IPS-NIHi7 (cell line): ENCODE results near the gene TJP1.
A peak's percentile ranks its signal among the peaks of the same experiment; 100 is the strongest.

Experiments used
- DNase-seq: peaks from one replicate; pipeline ENCODE4 v3.0.0; 2012; ENCODE audit warnings: mixed read lengths; ENCODE audit errors: extremely low spot score

TJP1 gene

GRCh38 chr15:29822100-29822683 lies at the start of gene TJP1:
TSS of gene TJP1 (minus strand) at chr15:29822468. CDS start at chr15:29822028, 440 bp downstream.
- peak; percentile 89 for DNase-seq

- DNase-seq = no peak
Measured at GRCh38 chr15:29871401-29871800, 49.1 kb upstream of the TJP1 start.

DNA sequence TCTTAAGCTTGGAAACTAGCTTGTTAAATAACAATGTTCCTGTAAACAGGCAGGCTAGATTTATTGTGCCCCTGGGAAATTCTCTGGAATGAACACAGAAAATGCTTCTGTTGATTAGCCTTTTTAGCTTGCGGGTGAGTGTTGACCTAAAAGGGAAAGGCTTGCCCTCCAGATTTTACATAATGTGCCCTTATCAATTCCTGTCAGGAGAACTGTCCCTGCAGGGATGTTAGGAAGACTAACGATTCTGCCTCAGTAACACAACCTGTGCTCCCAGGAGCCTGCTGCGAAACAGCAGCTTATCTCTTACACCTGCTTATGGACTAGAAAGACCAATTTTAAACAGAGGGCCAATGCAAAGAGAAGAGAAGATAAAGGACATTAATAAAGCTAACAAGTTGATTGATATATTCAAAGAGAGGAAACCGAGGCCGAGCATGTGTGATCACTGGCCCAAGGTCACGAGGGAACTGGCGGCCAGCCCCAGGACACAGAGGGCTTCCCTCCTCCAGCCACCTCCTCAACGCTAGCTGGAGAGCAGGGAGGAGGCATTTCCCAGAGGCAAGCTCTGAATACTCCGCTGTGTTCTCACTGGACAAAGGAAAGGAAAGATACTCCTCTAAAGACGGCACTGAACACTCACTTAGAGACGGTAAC lies 48.4 kb upstream of the TJP1 start:
- no peak for DNase-seq

DNA sequence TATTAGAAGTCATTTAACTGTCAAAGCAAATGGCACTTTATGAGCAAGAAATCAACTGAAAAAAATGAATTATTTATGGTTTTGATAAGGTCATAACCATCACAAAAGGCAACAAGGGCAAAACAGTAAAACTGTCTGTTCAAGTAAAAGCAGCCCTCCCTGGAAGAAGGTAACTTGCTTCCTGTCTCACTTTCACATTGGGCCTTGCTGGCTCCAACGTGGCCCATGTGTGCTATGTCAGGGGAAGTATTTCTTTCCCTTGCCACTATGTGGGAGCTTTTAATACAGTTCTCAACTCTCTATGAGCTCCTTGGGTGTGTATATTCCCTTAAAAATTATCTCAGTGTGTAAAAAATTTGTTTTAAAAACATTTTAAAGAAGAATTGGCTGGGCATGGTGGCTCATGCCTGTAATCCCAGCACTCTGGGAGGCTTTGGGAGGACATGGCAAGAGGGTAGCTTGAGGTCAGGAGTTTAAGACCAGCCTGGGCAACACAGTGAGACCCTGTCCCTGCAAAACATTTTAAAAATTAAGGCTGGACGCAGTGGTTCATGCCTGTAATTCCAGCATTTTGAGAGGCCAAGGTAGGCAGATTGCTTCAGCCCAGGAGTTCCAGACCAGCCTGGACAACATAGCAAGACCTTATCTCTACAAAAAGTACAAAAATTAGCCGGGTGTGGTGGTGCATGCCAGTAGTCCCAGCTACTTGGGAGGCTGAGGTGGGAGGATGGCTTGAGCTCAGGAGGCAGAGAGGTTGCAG lies 45.2 kb upstream of the TJP1 start:
- no peak for DNase-seq

- DNase-seq = no peak
Measured at GRCh38 chr15:29866337-29866736, 44.1 kb upstream of the TJP1 start.

DNA sequence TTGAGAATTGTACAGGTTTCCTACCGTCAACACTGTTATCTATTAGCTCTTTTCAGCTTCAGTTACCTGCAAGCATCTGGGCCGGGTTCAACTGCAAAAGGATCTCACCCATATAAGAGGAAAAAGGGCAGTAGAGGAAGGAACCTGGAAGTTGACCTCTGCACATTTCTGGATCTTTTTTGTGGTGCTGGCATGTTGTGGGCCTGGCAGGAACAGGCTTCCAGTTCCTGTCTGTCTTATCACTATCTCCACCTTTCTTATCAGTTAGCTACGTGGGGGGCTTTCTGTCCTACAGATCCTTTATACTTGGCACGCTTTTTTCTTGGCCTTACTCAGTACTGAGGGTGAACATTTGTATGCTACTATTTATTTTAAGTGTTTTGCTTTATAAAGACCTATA lies 42.2 kb upstream of the TJP1 start:
- no peak for DNase-seq

DNA sequence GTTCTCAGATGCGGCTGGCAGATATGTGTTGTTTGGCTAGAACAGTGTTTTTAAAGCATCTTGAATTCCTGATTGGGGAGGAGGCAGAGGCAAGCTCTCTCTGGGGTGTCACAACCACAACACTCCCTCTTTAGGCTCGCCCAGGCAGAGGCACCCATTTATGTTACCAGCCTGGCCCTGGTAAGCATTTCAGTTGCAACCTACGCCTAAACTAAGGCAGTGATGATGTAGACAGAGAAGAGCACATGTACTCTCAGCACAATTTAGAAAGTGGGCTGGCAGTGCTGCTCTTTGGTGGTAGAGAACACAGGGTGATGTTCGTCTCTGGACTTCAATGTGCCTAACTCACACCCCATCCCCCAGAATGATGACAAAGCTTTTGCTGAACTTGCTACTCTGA lies 41.2 kb upstream of the TJP1 start:
- DNase-seq = no peak

DNA sequence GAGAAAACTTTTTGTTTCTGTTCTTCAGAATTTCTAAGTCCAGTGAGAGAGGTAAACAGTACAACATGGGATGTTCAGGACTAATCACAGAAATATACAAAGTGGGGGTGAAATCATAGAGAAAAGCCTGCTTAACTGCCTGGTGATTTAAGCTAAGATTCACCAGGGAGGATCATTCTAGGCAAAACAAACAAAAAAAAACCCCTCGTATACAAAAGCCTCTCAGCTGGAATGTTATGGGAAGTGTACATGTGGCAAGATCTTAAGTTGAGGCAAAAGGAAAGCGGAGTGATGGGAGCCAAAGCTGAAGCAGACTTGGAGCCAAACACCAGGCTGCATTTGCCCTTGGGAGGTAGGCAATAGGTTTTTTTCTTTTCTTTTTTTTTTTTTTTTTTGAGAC lies 40.0 kb upstream of the TJP1 start:
- no peak for DNase-seq

GRCh38 chr15:29860872-29861271 lies 38.6 kb upstream of the TJP1 start:
- no peak for DNase-seq

GRCh38 chr15:29859973-29860715 lies 37.9 kb upstream of the TJP1 start:
- DNase-seq = no peak

GRCh38 chr15:29859293-29859692 lies 37.0 kb upstream of the TJP1 start:
- DNase-seq = no peak

GRCh38 chr15:29857221-29857789 lies 35.0 kb upstream of the TJP1 start:
- no peak for DNase-seq

- no peak for DNase-seq
Measured at GRCh38 chr15:29854413-29854812, 32.1 kb upstream of the TJP1 start.

DNA sequence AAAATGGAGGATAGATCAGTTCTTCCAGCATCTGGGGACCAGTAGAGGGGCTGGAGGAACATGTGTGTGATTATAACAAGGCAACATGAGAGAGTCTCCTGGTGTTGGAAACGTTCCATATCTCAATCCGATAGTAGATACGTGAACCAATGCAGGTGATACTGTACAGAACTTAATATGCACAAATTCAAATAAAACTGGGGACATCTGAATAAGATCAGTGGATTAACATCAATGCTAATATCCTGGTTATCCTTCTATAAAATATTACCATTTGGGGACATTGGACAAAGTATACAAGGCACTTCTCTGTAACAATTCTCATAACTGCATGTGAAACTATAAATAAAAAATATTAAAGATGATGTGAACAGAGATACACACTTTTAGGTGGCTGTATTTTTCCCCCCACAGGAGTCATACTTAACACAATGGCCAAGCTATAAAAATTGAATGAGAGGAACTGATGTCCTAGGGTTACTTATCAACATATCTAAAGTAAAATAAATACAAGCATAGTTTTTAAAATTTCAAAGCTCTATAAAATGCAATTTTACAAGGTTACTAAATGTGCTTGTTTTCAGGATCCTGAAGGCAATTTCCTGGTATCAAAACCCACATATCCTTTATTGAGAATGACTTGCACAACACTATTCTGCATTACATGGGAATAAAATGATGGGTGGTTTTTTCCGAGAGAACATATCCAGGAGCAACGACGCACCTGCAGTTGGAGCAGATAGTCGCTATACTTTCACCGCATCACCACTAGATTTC lies 31.1 kb upstream of the TJP1 start:
- DNase-seq = no peak

GRCh38 chr15:29852201-29852600 lies 29.9 kb upstream of the TJP1 start:
- DNase-seq = no peak

DNA sequence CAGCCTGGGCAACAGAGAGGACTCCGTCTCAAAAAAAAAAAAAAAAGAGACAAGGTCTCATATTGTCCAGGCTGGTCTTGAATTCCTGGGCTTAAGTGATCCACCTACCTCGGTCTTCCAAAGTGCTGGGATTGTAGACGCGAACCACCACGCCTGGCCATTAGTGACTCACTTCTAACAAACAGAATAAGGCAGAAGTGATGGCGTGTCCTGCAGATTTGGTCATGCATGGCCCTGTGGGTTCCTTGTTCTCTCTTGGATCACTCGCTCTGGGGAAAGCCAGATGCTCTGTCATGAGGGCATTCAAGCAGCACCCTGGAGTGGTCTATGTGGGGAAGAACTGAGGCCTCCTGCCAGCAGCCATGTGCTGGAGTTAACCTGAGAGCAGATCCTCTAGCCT lies 27.4 kb upstream of the TJP1 start:
- DNase-seq = no peak

DNA sequence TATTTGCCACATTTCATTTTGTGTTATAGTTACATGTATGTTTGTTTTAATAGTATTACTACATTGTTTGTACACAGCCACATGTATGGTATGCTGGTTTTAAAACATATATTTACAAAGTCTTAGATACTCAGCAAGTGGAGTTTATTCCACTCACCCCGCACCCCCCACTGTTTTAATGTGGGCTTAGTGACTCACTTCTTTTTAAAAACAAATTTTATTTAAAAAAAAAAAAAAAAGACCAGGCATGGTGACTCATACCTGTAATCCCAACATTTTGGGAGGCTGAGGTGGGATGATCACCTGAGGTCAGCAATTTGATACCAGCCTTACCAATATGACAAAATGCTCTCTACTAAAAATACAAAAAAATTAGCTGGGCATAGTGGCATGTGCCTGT lies 26.9 kb upstream of the TJP1 start:
- DNase-seq = no peak

DNA sequence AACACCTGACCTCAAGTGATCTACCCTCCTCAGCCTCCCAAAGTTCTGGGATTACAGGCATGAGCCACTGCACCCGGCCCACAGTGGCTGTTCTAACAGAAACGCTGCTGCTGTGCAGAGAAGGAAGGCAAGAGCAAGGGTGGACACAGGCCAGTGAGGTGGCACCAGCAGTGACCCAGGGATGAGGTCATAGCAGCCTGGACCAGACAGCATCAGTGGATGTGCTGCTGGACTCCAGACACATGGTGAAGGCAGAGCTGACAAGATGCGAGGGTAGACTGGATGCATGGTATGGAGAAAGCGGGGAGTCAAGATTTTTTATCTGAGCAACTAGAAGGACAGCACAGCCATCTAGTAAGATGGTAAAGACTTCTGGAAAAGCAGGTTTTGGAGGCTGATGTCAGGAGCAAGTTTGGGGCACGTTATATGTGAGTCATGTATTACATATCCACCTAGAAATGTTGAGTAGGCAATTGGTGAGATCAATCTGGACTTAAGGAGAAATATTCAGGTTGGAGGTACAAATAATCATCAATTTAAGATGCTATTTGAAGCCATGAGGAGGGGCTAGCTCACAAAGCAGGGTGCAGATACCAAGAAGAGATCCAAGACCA lies 22.1 kb upstream of the TJP1 start:
- no peak for DNase-seq

GRCh38 chr15:29842290-29842689 lies 20.0 kb upstream of the TJP1 start:
- no peak for DNase-seq

DNA sequence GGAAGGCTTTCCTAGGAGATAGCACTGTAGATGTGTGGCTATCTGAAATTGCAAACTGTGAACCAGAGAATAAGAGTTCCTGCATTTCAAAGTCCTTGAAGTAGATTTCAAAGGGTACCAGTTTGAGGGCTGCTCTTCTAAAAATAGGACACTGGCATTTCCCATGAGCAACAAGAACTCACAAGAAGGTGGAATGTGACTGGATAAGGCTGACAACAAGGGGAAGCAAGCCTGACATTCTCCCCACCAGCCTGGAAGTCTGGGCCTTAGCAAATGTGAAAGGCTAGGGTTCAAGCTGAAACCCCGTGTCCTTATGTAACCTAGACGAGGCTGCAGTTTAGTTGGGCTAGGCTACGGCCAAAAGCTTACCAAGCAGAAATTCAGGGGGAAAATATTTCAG lies 18.7 kb upstream of the TJP1 start:
- DNase-seq = no peak

DNA sequence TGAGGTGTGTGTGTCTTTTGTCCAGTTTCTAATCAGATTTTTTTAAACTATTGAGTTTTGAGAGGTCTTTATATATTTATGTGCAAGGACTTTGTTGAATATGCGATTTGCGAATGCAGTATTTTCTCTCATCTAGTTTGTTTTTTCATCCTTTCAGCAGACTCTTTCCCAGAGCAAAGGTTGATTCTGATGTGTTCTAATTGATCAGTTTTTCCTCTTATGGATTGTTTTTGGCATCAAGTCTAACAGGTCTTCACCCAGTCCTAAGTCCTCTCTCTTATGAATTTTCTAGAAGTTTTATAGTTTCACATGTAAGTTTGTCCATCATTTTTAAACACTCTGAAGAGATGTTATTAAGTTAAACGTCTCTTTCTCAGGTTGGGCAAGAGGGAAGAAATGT lies 17.8 kb upstream of the TJP1 start:
- no peak for DNase-seq
